ENCODE results near the gene CASQ2.

The CASQ2 gene

DNA sequence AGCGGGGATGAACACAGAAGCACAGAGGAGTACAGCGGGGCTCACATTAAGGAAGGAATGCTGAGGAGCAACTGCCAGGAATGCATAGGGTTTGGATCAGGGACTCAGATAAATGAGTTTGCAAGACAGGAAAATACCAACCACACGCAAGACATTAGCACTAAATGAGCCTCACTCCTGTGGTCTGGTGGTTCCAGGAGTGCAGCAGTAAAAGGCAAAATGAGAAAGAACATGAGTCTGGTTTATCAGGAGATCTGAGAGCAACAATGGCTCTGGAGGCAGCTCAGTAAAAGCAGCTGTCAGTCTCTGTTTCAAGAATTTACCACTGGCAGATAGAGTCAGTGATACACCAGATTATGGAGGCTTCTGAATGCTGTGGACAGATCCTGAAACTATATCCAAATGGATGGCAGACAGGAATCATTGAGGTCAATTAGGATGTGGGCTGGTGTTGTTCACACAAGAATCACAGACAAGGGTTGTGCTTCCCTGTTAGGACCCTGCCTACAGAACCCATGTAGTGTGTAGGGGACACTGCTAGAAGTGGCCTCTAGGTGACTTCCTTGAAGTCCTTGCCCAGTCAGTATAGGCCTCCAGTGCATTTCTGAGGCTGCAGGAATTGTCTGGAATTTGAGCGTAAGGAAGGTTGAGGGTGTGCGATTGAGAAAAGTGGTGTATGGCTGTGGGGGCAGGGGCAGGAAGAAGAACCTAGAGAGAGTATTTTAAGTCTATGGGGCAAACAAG is 50.3 kb downstream of the CASQ2 start:
- Mint-ChIP-seq H3K9me3 (no peaks in the 10 kb centered on the region), H3K4me3 (no peak overlapping the region), H3K27me3 (peaks cover 76% of the 10 kb centered on the region), H3K36me3 (ENCODE audit: insufficient read depth) (no peaks in the 10 kb centered on the region), H3K4me1 (no peaks in the 10 kb centered on the region), H3K27ac (ENCODE audit: low read depth) (no peak overlapping the region)
- no peak for DNase-seq (ENCODE audit: low spot score in 2 of 2)
- ATAC-seq (replicated peaks; ENCODE audit: extremely low read depth, poor library complexity, severe bottlenecking) = no peak

DNA sequence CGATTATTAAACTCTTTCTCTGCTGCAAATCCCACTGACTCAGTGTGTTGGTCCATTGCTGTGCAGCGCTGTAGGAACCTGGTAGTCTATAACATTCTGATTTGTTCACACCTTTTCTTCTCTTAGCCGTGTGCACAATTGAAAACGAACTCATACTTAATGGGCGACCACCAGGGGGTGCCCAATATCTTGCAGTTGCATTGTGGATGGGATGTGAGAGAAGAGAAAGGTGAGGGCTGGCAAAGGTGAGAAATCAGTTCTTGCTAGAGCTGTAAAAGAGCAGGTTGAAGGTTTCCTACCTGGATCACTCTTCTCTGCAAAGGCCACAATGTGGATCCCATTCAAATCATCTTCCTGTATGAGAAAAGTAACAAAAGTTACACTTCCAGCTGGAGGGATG is 51.0 kb downstream of the CASQ2 start:
- Mint-ChIP-seq H3K27ac (ENCODE audit: low read depth) (no peak overlapping the region), H3K4me1 (no peaks in the 10 kb centered on the region), H3K4me3 (no peak overlapping the region), H3K27me3 (peaks cover 78% of the 10 kb centered on the region), H3K36me3 (ENCODE audit: insufficient read depth) (no peaks in the 10 kb centered on the region), H3K9me3 (no peaks in the 10 kb centered on the region)
- DNase-seq (ENCODE audit: low spot score in 2 of 2) (no peak), ATAC-seq (replicated peaks; ENCODE audit: extremely low read depth, poor library complexity, severe bottlenecking) (no peak)

DNA sequence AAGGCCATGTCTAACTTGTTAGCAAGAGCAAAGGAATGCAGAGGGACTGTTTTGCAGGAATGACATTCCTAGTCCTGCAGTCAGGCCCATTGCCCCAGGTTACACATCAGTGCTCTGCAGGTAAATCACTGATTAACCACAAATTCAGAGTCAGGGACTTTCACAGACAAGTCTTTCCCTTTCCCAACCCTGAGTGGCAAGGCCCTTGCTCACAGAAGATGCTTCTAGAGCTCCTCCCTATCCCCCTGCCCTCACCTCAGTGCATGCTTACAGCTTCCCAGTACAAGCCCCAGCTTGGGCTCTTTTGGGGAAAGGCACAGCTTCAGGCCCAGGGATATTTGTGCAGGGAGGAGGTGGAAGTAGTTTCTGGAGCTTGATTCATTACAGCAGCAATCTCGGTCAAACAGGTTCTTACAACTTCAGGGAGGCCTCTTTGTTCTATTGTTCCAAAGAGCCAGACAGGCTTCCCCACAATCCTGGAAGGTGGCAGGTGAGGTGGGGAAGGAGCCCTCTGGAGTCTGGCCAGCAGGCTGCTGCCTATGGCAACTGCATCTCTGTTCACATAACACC is 53.9 kb downstream of the CASQ2 start:
- no peak overlapping the region for H3K27ac Mint-ChIP-seq (ENCODE audit: low read depth)

GRCh38 chr1:115713906-115714305 is 54.6 kb downstream of the CASQ2 start:
- Mint-ChIP-seq H3K9me3 (no peaks in the 10 kb centered on the region), H3K4me1 (no peaks in the 10 kb centered on the region), H3K4me3 (no peak overlapping the region), H3K36me3 (ENCODE audit: insufficient read depth) (no peaks in the 10 kb centered on the region), H3K27me3 (peaks cover 90% of the 10 kb centered on the region), H3K27ac (ENCODE audit: low read depth) (no peak overlapping the region)
- ATAC-seq (replicated peaks; ENCODE audit: extremely low read depth, poor library complexity, severe bottlenecking) (no peak), DNase-seq (ENCODE audit: low spot score in 2 of 2) (no peak)

More for the DNA sequence above, 53.9 kb downstream of the CASQ2 start:
- ATAC-seq (replicated peaks; ENCODE audit: extremely low read depth, poor library complexity, severe bottlenecking) (no peak), DNase-seq (ENCODE audit: low spot score in 2 of 2) (no peak)
- no peaks in the 10 kb centered on the region for H3K36me3 Mint-ChIP-seq (ENCODE audit: insufficient read depth)
- H3K4me3 Mint-ChIP-seq = no peak overlapping the region
- H3K4me1 Mint-ChIP-seq = no peaks in the 10 kb centered on the region
- peaks cover 86% of the 10 kb centered on the region for H3K27me3 Mint-ChIP-seq
- H3K9me3 Mint-ChIP-seq = no peaks in the 10 kb centered on the region

DNA sequence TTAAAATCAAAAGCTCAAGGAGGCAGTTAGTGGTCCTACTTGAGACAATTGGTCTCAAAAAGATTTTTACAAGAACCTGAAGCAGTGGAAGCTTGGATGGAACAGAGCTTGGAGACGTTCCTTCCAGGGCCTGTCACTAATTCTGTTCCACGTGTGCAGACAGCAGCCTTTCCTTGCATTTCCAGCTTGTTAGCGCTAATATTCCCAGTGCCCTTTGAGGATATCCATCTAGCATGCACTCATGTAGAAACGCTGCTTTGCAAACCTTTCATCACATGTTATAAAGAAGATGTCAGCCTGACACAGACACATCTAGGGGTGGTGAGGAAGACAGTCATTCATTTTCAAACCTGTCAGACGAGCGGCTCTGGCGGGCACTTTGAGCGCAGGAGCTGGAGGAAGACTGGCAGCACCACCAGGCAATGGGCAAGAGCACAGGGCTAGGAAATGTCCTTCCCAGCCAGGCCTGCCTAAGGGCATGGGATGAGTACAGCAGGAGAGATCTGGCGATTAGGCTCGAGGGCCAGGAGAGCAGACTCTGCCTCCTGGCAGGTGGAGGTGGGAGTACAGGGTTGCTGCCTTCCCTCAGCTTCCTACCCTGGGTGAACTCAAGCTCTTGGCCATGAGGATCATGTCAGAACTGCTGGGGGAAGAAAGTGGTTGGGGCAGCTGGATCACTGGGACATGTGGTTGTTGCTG is 55.5 kb downstream of the CASQ2 start:
- ATAC-seq (replicated peaks; ENCODE audit: extremely low read depth, poor library complexity, severe bottlenecking) (no peak), DNase-seq (ENCODE audit: low spot score in 2 of 2) (no peak)
- no peaks in the 10 kb centered on the region for H3K4me1 Mint-ChIP-seq
- H3K9me3 Mint-ChIP-seq = no peaks in the 10 kb centered on the region
- no peak overlapping the region for H3K4me3 Mint-ChIP-seq
- H3K27me3 Mint-ChIP-seq = peaks cover 88% of the 10 kb centered on the region
- H3K36me3 Mint-ChIP-seq (ENCODE audit: insufficient read depth) = no peaks in the 10 kb centered on the region
- H3K27ac Mint-ChIP-seq (ENCODE audit: low read depth) = no peak overlapping the region

GRCh38 chr1:115710859-115711624 is 57.5 kb downstream of the CASQ2 start:
- no peaks in the 10 kb centered on the region for H3K36me3 Mint-ChIP-seq (ENCODE audit: insufficient read depth)
- ATAC-seq (replicated peaks; ENCODE audit: extremely low read depth, poor library complexity, severe bottlenecking) = no peak
- peaks cover 71% of the 10 kb centered on the region for H3K27me3 Mint-ChIP-seq
- no peak overlapping the region for H3K4me3 Mint-ChIP-seq
- no peaks in the 10 kb centered on the region for H3K9me3 Mint-ChIP-seq
- no peak overlapping the region for H3K27ac Mint-ChIP-seq (ENCODE audit: low read depth)
- H3K4me1 Mint-ChIP-seq = no peaks in the 10 kb centered on the region
- DNase-seq (ENCODE audit: low spot score in 2 of 2) = no peak

DNA sequence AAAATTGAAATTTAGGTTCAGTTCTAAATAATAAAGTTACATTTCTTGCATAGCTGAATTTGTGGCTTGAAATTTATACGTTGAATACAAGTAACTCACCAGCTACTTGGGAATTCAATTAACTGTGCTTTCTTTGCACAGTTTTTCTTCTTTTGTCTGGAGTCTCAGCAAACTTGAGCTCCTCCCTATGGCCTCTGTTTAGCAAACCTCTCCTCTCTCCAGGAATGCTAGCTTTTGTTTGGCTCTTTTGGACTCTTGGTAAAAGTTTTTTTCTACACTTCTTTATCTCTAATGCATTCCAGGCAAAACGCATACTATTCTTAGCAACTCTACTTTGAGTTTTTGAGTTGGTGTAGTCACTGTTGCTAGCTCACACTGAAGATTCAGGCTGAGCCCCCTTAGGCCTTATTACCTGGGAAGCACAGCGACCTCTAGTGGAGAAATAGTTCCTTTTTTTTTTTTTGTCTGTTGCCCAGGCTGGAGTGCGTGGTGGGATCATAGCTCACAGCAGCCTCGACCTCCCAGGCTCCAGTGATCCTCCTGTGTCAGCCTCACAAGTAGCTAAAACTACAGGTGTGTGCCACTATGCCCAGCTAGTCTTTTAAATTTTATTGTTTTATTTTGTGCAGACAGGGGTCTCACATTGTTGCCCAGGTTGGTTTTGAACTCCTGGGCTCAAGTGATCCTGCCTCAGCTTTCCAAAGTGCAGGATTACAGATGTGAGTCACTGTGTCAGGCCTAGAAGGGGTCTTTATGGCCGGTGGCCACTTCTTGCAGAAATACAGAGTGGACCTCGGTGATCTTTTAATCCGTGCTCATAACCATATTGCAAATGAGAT is 61.7 kb downstream of the CASQ2 start:
- Mint-ChIP-seq H3K4me1 (no peaks in the 10 kb centered on the region), H3K9me3 (no peaks in the 10 kb centered on the region), H3K27ac (ENCODE audit: low read depth) (no peak overlapping the region), H3K4me3 (no peak overlapping the region), H3K36me3 (ENCODE audit: insufficient read depth) (no peaks in the 10 kb centered on the region), H3K27me3 (peaks cover 37% of the 10 kb centered on the region)
- ATAC-seq (replicated peaks; ENCODE audit: extremely low read depth, poor library complexity, severe bottlenecking) (no peak), DNase-seq (ENCODE audit: low spot score in 2 of 2) (no peak)

DNA sequence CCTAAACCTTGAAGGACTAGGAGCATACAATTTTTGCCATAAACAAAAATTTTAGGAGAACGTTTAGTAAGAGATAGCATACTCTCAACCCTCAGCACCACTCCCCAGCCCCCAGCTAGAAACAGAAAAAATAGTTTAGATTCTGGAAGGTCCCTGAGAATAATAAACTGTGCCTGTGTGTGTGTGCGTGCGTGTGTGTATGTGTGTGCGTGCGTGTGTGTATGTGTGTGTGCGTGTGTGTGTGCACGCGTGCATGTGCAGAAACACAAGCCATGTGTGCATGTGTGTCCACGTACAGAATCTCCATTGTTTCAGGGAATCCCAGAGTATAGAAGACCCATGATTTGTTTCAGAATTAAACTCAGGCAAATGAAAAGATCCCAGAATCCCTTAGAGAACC is 62.6 kb downstream of the CASQ2 start:
- Mint-ChIP-seq H3K27me3 (peaks cover 32% of the 10 kb centered on the region), H3K27ac (ENCODE audit: low read depth) (no peak overlapping the region), H3K36me3 (ENCODE audit: insufficient read depth) (no peaks in the 10 kb centered on the region), H3K4me3 (no peak overlapping the region), H3K4me1 (no peaks in the 10 kb centered on the region), H3K9me3 (no peaks in the 10 kb centered on the region)
- ATAC-seq (replicated peaks; ENCODE audit: extremely low read depth, poor library complexity, severe bottlenecking) (no peak), DNase-seq (ENCODE audit: low spot score in 2 of 2) (no peak)

- H3K4me1 Mint-ChIP-seq = no peaks in the 10 kb centered on the region
- H3K27me3 Mint-ChIP-seq = peaks cover 26% of the 10 kb centered on the region
- H3K36me3 Mint-ChIP-seq (ENCODE audit: insufficient read depth) = no peaks in the 10 kb centered on the region
- ATAC-seq (replicated peaks; ENCODE audit: extremely low read depth, poor library complexity, severe bottlenecking) (no peak), DNase-seq (ENCODE audit: low spot score in 2 of 2) (no peak)
- no peak overlapping the region for H3K4me3 Mint-ChIP-seq
- H3K9me3 Mint-ChIP-seq = no peaks in the 10 kb centered on the region
- H3K27ac Mint-ChIP-seq (ENCODE audit: low read depth) = no peak overlapping the region
Observed at GRCh38 chr1:115705085-115705951, 63.2 kb downstream of the CASQ2 start.

- no peaks in the 10 kb centered on the region for H3K9me3 Mint-ChIP-seq
- H3K27me3 Mint-ChIP-seq = peaks cover 9% of the 10 kb centered on the region
- no peak overlapping the region for H3K27ac Mint-ChIP-seq (ENCODE audit: low read depth)
- no peaks in the 10 kb centered on the region for H3K36me3 Mint-ChIP-seq (ENCODE audit: insufficient read depth)
- H3K4me3 Mint-ChIP-seq = no peak overlapping the region
- DNase-seq (ENCODE audit: low spot score in 2 of 2) (no peak), ATAC-seq (replicated peaks; ENCODE audit: extremely low read depth, poor library complexity, severe bottlenecking) (no peak)
- H3K4me1 Mint-ChIP-seq = no peaks in the 10 kb centered on the region
Observed at GRCh38 chr1:115702959-115703358, 65.6 kb downstream of the CASQ2 start.

DNA sequence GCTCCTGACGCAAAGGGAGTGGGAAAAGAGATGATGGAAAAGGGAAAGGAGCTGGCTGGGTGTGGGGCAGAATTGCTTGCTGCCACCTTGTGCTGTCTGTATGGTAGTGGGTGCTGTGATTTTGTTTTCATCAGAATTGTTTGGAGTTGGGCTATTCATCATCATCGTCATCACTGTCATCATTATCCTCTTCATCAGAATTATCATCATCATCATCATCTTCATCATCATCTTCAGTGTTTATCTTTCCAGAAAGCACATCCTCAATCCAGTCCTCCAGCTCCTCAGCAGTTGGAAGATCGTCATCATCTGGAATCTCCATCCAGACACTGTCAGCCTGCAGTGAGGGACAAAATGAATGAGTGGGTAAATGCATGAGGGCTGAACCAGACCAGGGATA is 67.4 kb downstream of the CASQ2 start:
- ATAC-seq (replicated peaks; ENCODE audit: extremely low read depth, poor library complexity, severe bottlenecking) (no peak), DNase-seq (ENCODE audit: low spot score in 2 of 2) (no peak)
- H3K36me3 Mint-ChIP-seq (ENCODE audit: insufficient read depth) = no peaks in the 10 kb centered on the region
- H3K27me3 Mint-ChIP-seq = peaks cover 9% of the 10 kb centered on the region
- no peaks in the 10 kb centered on the region for H3K9me3 Mint-ChIP-seq
- H3K4me3 Mint-ChIP-seq = no peak overlapping the region
- H3K27ac Mint-ChIP-seq (ENCODE audit: low read depth) = no peak overlapping the region
- no peaks in the 10 kb centered on the region for H3K4me1 Mint-ChIP-seq

Measured in central memory CD8-positive, alpha-beta T cell (primary cell).